Measurements from ENCODE around the gene KDM1B. TPM values are rescaled to one million over a fixed set of nuclear protein-coding genes. Genes with fewer than 3 reads are reported as not detected.

The KDM1B gene
- total RNA-seq, 4 donors from 2014 or later = 12.1 to 15.8 (median 12.7) TPM

- no peak for ATAC-seq (ENCODE audit: low FRiP score)
- no peak for DNase-seq (ENCODE audit: low spot score)
- TF ChIP-seq CTCF (IDR thresholded peaks at IDR 0.05) = no peak
Observed at GRCh38 chr6:18212231-18212630, 57.0 kb downstream of the KDM1B start.

GRCh38 chr6:18213439-18213838, 58.2 kb downstream of the KDM1B start:
- ATAC-seq (ENCODE audit: low FRiP score) = no peak
- no peak for TF ChIP-seq CTCF (IDR thresholded peaks at IDR 0.05)
- no peak for DNase-seq (ENCODE audit: low spot score)

DNA sequence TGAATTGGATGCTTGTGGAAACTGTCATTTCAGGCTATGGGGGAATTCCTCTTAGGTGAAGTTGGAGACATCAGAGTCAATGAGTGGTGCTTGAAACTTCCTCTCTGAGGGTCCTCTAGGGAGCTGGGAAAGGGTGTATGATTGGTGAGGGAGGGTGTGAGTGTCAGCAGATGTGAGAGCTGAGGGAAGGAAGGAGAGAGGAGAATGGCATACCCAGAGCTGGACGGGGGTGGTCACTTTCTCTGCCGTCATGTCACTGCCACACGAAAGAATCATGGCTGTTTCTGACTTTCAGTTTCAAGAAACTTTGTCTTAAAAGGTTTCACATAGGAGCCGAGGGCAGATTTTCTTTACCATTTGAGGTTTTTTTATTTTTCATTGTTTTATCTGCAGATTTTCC, 58.8 kb downstream of the KDM1B start:
- TF ChIP-seq CTCF (IDR thresholded peaks at IDR 0.05) = no peak
- ATAC-seq (ENCODE audit: low FRiP score) (no peak), DNase-seq (ENCODE audit: low spot score) (no peak)

DNA sequence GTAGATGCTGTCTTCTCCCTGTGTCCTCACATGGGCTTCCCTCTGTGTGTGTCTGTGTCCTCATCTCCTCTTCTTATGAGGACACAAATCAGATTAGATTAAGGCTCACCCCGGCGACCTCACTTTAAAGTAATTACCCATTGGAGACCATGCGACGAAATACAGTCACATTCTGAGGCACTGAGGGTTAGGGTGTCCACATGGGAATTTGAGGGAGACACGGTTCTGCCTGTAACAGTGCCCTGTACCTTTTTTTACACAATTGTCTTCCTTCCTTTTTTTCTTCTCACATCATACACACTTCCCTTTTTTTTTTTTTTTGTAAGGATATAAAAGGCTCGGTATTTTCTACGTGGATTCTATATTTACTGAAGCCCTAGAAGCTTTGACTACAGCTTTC, 60.2 kb downstream of the KDM1B start:
- ATAC-seq (ENCODE audit: low FRiP score) (no peak), DNase-seq (ENCODE audit: low spot score) (no peak)
- TF ChIP-seq CTCF (IDR thresholded peaks at IDR 0.05) = no peak

DNA sequence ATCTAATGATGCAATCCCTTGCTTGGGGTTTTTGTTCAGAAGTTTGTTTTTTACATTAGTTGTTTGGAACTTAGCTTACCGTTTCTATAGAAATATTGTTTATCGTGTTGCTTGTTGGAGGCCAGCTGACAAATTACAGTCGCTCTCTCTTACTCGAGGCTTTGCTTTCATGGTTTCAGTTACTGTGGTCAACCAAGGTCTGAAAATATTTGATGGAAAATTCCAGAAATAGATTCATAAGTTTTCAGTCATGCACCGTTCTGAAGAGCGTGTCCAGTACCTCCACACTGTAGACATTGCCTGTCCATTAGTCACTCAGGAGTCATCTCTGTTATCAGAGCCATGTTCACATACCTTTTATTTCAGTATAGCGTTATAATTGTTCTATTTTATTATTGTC, 61.2 kb downstream of the KDM1B start:
- DNase-seq (ENCODE audit: low spot score) (no peak), ATAC-seq (ENCODE audit: low FRiP score) (no peak)

GRCh38 chr6:18218233-18218632, 63.0 kb downstream of the KDM1B start:
- ATAC-seq (ENCODE audit: low FRiP score) = no peak
- DNase-seq (ENCODE audit: low spot score) = no peak
- TF ChIP-seq CTCF (IDR thresholded peaks at IDR 0.05) = no peak

More for the DNA sequence above, 61.2 kb downstream of the KDM1B start:
- TF ChIP-seq CTCF (IDR thresholded peaks at IDR 0.05) = no peak

DNA sequence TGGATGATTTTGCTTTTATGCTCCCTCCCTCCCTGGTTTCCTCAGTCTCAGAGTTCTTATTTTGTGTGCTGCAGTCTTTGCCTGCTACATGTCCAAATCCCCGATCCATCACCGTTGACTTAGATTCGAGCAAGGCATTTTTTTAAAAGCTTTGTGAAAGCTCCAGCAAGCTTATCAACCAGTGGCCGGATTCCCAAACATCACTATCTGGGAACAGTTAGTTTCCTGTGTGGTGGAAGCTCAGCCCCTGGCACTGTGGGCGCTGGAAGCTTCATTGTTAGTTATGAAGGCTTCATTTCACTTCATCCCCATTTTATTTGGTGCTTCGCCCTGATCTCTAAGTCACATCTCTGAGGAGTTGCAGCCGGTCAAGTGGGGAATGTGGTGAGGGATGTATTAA, 64.4 kb downstream of the KDM1B start:
- no peak for DNase-seq (ENCODE audit: low spot score)
- no peak for ATAC-seq (ENCODE audit: low FRiP score)
- TF ChIP-seq CTCF (IDR thresholded peaks at IDR 0.05) = no peak

Data from omental fat pad (tissue), 4 donors.